H1 (cell line): ENCODE measurements around the gene CACNB1. TPM values are rescaled to one million over a fixed set of nuclear protein-coding genes. Genes with fewer than 3 reads are reported as not detected.

Experiments used
- CTCF ChIA-PET: fragments of 300-600 bp; sonication (Branson Sonifier 250); formaldehyde crosslinking; loops from one replicate; lab custom pipeline; 2021; ENCODE audit not compliant: partially characterized antibody; lab: Charles Lee
- POLR2A ChIA-PET: fragments of 300-600 bp; sonication (Branson Sonifier 250); formaldehyde crosslinking; loops from one replicate; lab custom pipeline; 2021; ENCODE audit warnings: inconsistent platforms; ENCODE audit not compliant: partially characterized antibody; lab: Charles Lee
- DNase-seq, 2 experiments: peaks; one replicate each; pipeline versions ENCODE4 v3.0.0 to v3.0.0-alpha.2; 2010 to 2022; ENCODE audit warnings: low spot score in 2 of 2, low read depth in 1 of 2, mixed read lengths in 1 of 2
- FAIRE-seq: peaks from 2 replicates; lab custom pipeline; 2011; peaks lifted over from hg19 to GRCh38; lab: Jason Lieb, UNC
- H2AFZ ChIP-seq: 2 replicates; pipeline ENCODE4 v1.8.1; 2012; ENCODE audit warnings: low read length, inconsistent platforms
- H2AK5ac ChIP-seq: 2 replicates; pipeline ENCODE4 v1.6.1; 2013; ENCODE audit warnings: low read depth, low read length
- H2BK120ac ChIP-seq: replicated peaks from 2 replicates; pipeline ENCODE3; 2013; ENCODE audit warnings: low read depth, low read length, inconsistent platforms
- H2BK12ac ChIP-seq: 2 replicates; pipeline ENCODE4 v1.6.1; 2013; ENCODE audit warnings: low read depth, low read length
- H2BK15ac ChIP-seq: 2 replicates; pipeline ENCODE4 v1.6.1; 2013; ENCODE audit warnings: low read length
- H2BK20ac ChIP-seq: 2 replicates; pipeline ENCODE4 v1.6.1; 2013; ENCODE audit warnings: low read length
- H2BK5ac ChIP-seq: 2 replicates; pipeline ENCODE4 v1.6.1; 2013; ENCODE audit warnings: low read depth, low read length
- H3K14ac ChIP-seq: 2 replicates; pipeline ENCODE4 v1.6.1; 2013; ENCODE audit warnings: inconsistent platforms; ENCODE audit not compliant: insufficient read length
- H3K18ac ChIP-seq: 2 replicates; pipeline ENCODE4 v1.6.1; 2013; ENCODE audit warnings: low read length; ENCODE audit errors: extremely low read depth
- H3K23ac ChIP-seq: 2 replicates; pipeline ENCODE4 v1.6.1; 2013; ENCODE audit warnings: inconsistent platforms; ENCODE audit not compliant: insufficient read length
- H3K23me2 ChIP-seq: 2 replicates; pipeline ENCODE4 v1.6.1; 2013; ENCODE audit warnings: low read depth, low read length
- H3K27ac ChIP-seq: 2 replicates; pipeline ENCODE4 v1.6.1; 2011; ENCODE audit warnings: low read depth, low read length, inconsistent platforms
- H3K27me3 ChIP-seq, 4 experiments: replicated peaks in 1 of 4; 1 replicate in 1 of 4; 2 replicates in 3 of 4; pipeline versions ENCODE4 v1.6.1 to v1.8.1; 2011 to 2013; ENCODE audit warnings: low read length in 3 of 4, mild to moderate bottlenecking in 3 of 4, inconsistent platforms in 2 of 4, mixed read lengths in 2 of 4, moderate library complexity in 1 of 4; ENCODE audit not compliant: control insufficient read depth in 3 of 4, insufficient read depth in 3 of 4; ENCODE audit errors: extremely low read depth in 1 of 4
- H3K36me3 ChIP-seq, 4 experiments: 2 replicates each; pipeline versions ENCODE4 v1.6.1 to v1.8.1; 2011 to 2013; ENCODE audit warnings: mild to moderate bottlenecking in 4 of 4, low read length in 3 of 4, moderate library complexity in 2 of 4, control low read depth in 1 of 4, inconsistent platforms in 1 of 4; ENCODE audit not compliant: insufficient read depth in 4 of 4, control insufficient read depth in 2 of 4
- H3K4ac ChIP-seq: replicated peaks from 2 replicates; pipeline ENCODE3; 2013; ENCODE audit warnings: low read length, low read depth, mixed read lengths, inconsistent platforms; ENCODE audit not compliant: insufficient read length
- H3K4me1 ChIP-seq, 4 experiments: replicated peaks in 1 of 4; 1 replicate in 1 of 4; 2 replicates in 3 of 4; pipeline versions ENCODE4 v1.6.1 to v1.8.1; 2011 to 2013; ENCODE audit warnings: low read length in 3 of 4, inconsistent platforms in 2 of 4, mixed read lengths in 1 of 4; ENCODE audit not compliant: insufficient read depth in 4 of 4, control insufficient read depth in 3 of 4
- H3K4me2 ChIP-seq, 2 experiments: 2 replicates each; pipeline versions ENCODE4 v1.6.1 to v1.8.1; 2011 to 2013; ENCODE audit warnings: low read depth in 2 of 2, low read length in 2 of 2, control low read depth in 1 of 2, inconsistent platforms in 1 of 2, mild to moderate bottlenecking in 1 of 2; ENCODE audit not compliant: insufficient read depth in 1 of 2
- H3K4me3 ChIP-seq, 4 experiments: fragments of 200-600, 300-600 bp in 1 of 4; sonication (generic), shearing (Covaris generic), sonication (Bioruptor Twin) in 1 of 4; 2 replicates each; pipeline versions ENCODE4 v1.5.1 to v1.8.1; 2011 to 2016; ENCODE audit warnings: low read length in 4 of 4, low read depth in 3 of 4, control low read depth in 2 of 4, inconsistent platforms in 2 of 4, mild to moderate bottlenecking in 2 of 4, mixed read lengths in 1 of 4, moderate library complexity in 1 of 4; ENCODE audit not compliant: insufficient read depth in 2 of 4; ENCODE audit errors: extremely low read depth in 1 of 4
- H3K56ac ChIP-seq: replicated peaks from 2 replicates; pipeline ENCODE3; 2013; ENCODE audit warnings: low read depth, mild to moderate bottlenecking, mixed read lengths, low read length, inconsistent platforms; ENCODE audit not compliant: insufficient read length
- H3K79me1 ChIP-seq: 2 replicates; pipeline ENCODE4 v1.6.1; 2013; ENCODE audit warnings: low read depth, low read length, control low read depth
- H3K79me2 ChIP-seq, 2 experiments: 2 replicates each; pipeline versions ENCODE4 v1.6.1 to v1.8.1; 2012 to 2013; ENCODE audit warnings: low read length in 2 of 2, mild to moderate bottlenecking in 2 of 2, inconsistent platforms in 1 of 2; ENCODE audit not compliant: insufficient read depth in 2 of 2, control insufficient read depth in 1 of 2
- H3K9ac ChIP-seq, 4 experiments: replicated peaks in 1 of 4; 1 replicate in 1 of 4; 2 replicates in 3 of 4; pipeline versions ENCODE4 v1.6.1 to v1.8.1; 2011 to 2013; ENCODE audit warnings: low read depth in 3 of 4, low read length in 3 of 4, control low read depth in 2 of 4, mild to moderate bottlenecking in 2 of 4, moderate library complexity in 2 of 4, inconsistent platforms in 1 of 4; ENCODE audit errors: extremely low read depth in 1 of 4
- H3K9me3 ChIP-seq, 2 experiments: 2 replicates each; pipeline versions ENCODE4 v1.6.1 to v1.8.1; 2012 to 2013; ENCODE audit warnings: mild to moderate bottlenecking in 2 of 2, moderate library complexity in 2 of 2, control low read depth in 1 of 2, inconsistent platforms in 1 of 2, low read depth in 1 of 2, low read length in 1 of 2, mixed read lengths in 1 of 2; ENCODE audit not compliant: insufficient read depth in 2 of 2
- H4K20me1 ChIP-seq, 2 experiments: replicated peaks in 1 of 2; 2 replicates each; pipeline versions ENCODE3 to v1.8.1; 2011 to 2013; ENCODE audit warnings: inconsistent platforms in 2 of 2, low read length in 2 of 2, mild to moderate bottlenecking in 1 of 2; ENCODE audit not compliant: insufficient read depth in 2 of 2, control insufficient read depth in 1 of 2
- H4K5ac ChIP-seq: 2 replicates; pipeline ENCODE4 v1.6.1; 2013; ENCODE audit warnings: low read length, low read depth, mixed read lengths, inconsistent platforms; ENCODE audit not compliant: insufficient read length
- H4K8ac ChIP-seq: 2 replicates; pipeline ENCODE4 v1.8.0; 2013; ENCODE audit warnings: mild to moderate bottlenecking, moderate library complexity, low read length, inconsistent platforms; ENCODE audit not compliant: insufficient read depth; ENCODE audit errors: extremely low read depth
- H4K91ac ChIP-seq: replicated peaks from 2 replicates; pipeline ENCODE3; 2013; ENCODE audit warnings: low read length, mixed read lengths, inconsistent platforms; ENCODE audit not compliant: insufficient read length
- CBX5 ChIP-seq: fragments of 300-800, 300-1000 bp; sonication (generic); IDR thresholded peaks from 2 replicates; pipeline ENCODE4 v1.7.1; 2016; ENCODE audit warnings: antibody characterized with exemption, low read length, low read depth
- CHD2 ChIP-seq: IDR thresholded peaks from 2 replicates; pipeline ENCODE4 v1.6.1; 2012; ENCODE audit warnings: low read length, improper control_type of control experiment
- CTCF ChIP-seq, 3 experiments: IDR thresholded peaks; 1 replicate in 2 of 3; 2 replicates in 1 of 3; pipeline versions ENCODE4 v1.5.1 to v1.6.1; 2011; ENCODE audit warnings: low read length in 3 of 3, mild to moderate bottlenecking in 3 of 3, inconsistent platforms in 2 of 3, low read depth in 1 of 3, moderate library complexity in 1 of 3; ENCODE audit not compliant: insufficient read depth in 1 of 3; ENCODE audit errors: control extremely low read depth in 1 of 3
- EZH2 ChIP-seq: fragments of 200-600 bp; sonication (generic); IDR thresholded peaks from 2 replicates; pipeline ENCODE4 v1.7.1; 2012; ENCODE audit warnings: low read depth, mild to moderate bottlenecking, moderate library complexity, low read length, inconsistent platforms; ENCODE audit not compliant: severe bottlenecking
- KDM1A ChIP-seq: fragments of 200-600, 300-600 bp; sonication (generic); IDR thresholded peaks from 2 replicates; pipeline ENCODE4 v1.7.1; 2016; ENCODE audit warnings: mild to moderate bottlenecking, low read length, borderline replicate concordance
- KDM4A ChIP-seq: IDR thresholded peaks from one replicate; pipeline ENCODE4 v1.7.1; 2012; ENCODE audit warnings: low read depth, mild to moderate bottlenecking, moderate library complexity, low read length, inconsistent platforms; ENCODE audit not compliant: severe bottlenecking
- SAP30 ChIP-seq: fragments of 300-600 bp; sonication (generic); IDR thresholded peaks from 2 replicates; pipeline ENCODE4 v1.7.1; 2012; ENCODE audit warnings: low read length, moderate library complexity, mild to moderate bottlenecking, inconsistent platforms; ENCODE audit not compliant: insufficient read depth, insufficient replicate concordance
- SUZ12 ChIP-seq: fragments of 200-600 bp; sonication (generic); IDR thresholded peaks from 2 replicates; pipeline ENCODE4 v1.6.1; 2012; ENCODE audit warnings: mild to moderate bottlenecking, inconsistent platforms, low read length, moderate library complexity, mixed read lengths
- TAF7 ChIP-seq: optimal IDR thresholded peaks from 2 replicates; pipeline ENCODE3; 2011; ENCODE audit warnings: low read depth, mild to moderate bottlenecking, inconsistent platforms, low read length, moderate library complexity, borderline replicate concordance
- WGBS, 2 experiments: shearing (Covaris generic) in 1 of 2; methylation state at CpG; one replicate each; pipeline versions ENCODE4 v1.1.6 to v1.1.7; 2013 to 2015; ENCODE audit warnings: low lambda C conversion rate in 2 of 2, mixed read lengths in 2 of 2, inconsistent platforms in 1 of 2, low coverage in 1 of 2, missing lambda C conversion rate in 1 of 2; ENCODE audit not compliant: insufficient replicate concordance in 2 of 2, insufficient coverage in 1 of 2, insufficient read length in 1 of 2; ENCODE audit errors: extremely low coverage in 1 of 2, missing lambda C conversion rate in 1 of 2; 5-methylcytosine and 5-hydroxymethylcytosine counted together
- polyA plus RNA-seq, 7 experiments: library from polyadenylated mRNA; depleted of rRNA in 3 of 7; stranded (reverse) in 5 of 7; unstranded in 2 of 7; fragments of >200 nt in 5 of 7; fragments of 200-250 nt in 2 of 7; gene quantifications; 1 replicate in 5 of 7; 2 replicates in 1 of 7; 4 replicates in 1 of 7; pipeline versions ENCODE4 v1.2.1 to v1.2.3, GENCODE V29; 2011 to 2013; ENCODE audit warnings: missing spikeins in 2 of 7, mixed read lengths in 2 of 7
- total RNA-seq: library from RNA; stranded (reverse); fragmentation: NEBNext Ultra II Directional; extraction: Animal tissue kit (Norgen Biotek cat#: 25700); gene quantifications from 2 replicates; pipeline ENCODE4 v1.2.1, GENCODE V29; 2021

Gene CACNB1
- total and polyA plus RNA-seq, 2 of the 8 experiments (the other 6 are each of a cell fraction or from before 2014, with no cell fraction given): 7.2 to 17.8 TPM

GRCh38 chr17:39138431-39139160 is 58.9 kb downstream of the CACNB1 start:
- H3K4me1 ChIP-seq: no peaks in the 10 kb centered on the region
- no peak overlapping the region for H3K4me2 ChIP-seq
- no peak for FAIRE-seq
- no peak overlapping the region for H3K23ac ChIP-seq
- no peaks in the 10 kb centered on the region for H3K36me3 ChIP-seq
- ChIA-PET POLR2A (interaction anchor here (1.5 kb wide), 1 partner anchor 15 kb away, joined by 4 read pairs; no protein-coding TSS in a partner anchor), CTCF (interaction anchor here (1.4 to 3.5 kb wide), 3 partner anchors 9 to 37 kb away, joined by 3 to 19 read pairs (median 4); partner anchors contain the start of gene PLXDC1)
- no peaks in the 10 kb centered on the region for H3K27me3 ChIP-seq
- no peak overlapping the region for H2AK5ac ChIP-seq
- 0 out of 2 replicates have a peak overlapping the region, but pooled peaks have one; percentile 32 for H2BK20ac ChIP-seq
- H4K5ac ChIP-seq: no peak overlapping the region
- no peak overlapping the region for H2AFZ ChIP-seq
- H4K8ac ChIP-seq: no peak overlapping the region; the same call in 1 of the 2 replicates
- no peaks in the 10 kb centered on the region for H4K20me1 ChIP-seq
- no peaks in the 10 kb centered on the region for H3K79me1 ChIP-seq
- H2BK120ac ChIP-seq: no peak overlapping the region
- no peaks in the 10 kb centered on the region for H3K9me3 ChIP-seq
- H4K91ac ChIP-seq: no peak overlapping the region
- no peaks in the 10 kb centered on the region for H3K23me2 ChIP-seq
- DNase-seq: no peak
- no peak overlapping the region for H3K18ac ChIP-seq
- H3K4ac ChIP-seq: no peak overlapping the region
- H3K27ac ChIP-seq: no peak overlapping the region
- H3K9ac ChIP-seq: no peak overlapping the region
- no peak overlapping the region for H2BK12ac ChIP-seq
- H3K4me3 ChIP-seq: no peak overlapping the region
- no peak overlapping the region for H2BK15ac ChIP-seq
- 88% methylated on average over 13 of the region's 13 CpGs; no CpG with 5 or more reads in 1 of the 2 experiments for WGBS, 2 experiments
- no peak overlapping the region for H3K56ac ChIP-seq
- H2BK5ac ChIP-seq: no peak overlapping the region
- no peak overlapping the region for H3K14ac ChIP-seq
- no peaks in the 10 kb centered on the region for H3K79me2 ChIP-seq
- TF ChIP-seq KDM1A: no peak
- no peak for TF ChIP-seq EZH2
- no peak for TF ChIP-seq KDM4A
- TF ChIP-seq SAP30: no peak
- TF ChIP-seq CHD2: no peak
- no peak for TF ChIP-seq SUZ12
- no peak for TF ChIP-seq CTCF (IDR thresholded peaks at IDR 0.05; ENCODE audit: control extremely low read depth in 1 of 3, insufficient read depth in 1 of 3, low read depth in 1 of 3, low read length in 3 of 3)
- TF ChIP-seq CBX5: no peak
- TF ChIP-seq TAF7: no peak
